HUES6 (cell line): ENCODE measurements around the gene MPP2.
"Not testable (repeated sequence)": the region's sequence is repeated elsewhere in the genome, so short reads cannot be mapped to it uniquely, and the experiment has no call there.

Source experiments
- H3K27ac ChIP-seq: 2 replicates; pipeline ENCODE4 v1.7.0; 2013; ENCODE audit warnings: low read depth, mild to moderate bottlenecking, low read length, inconsistent platforms
- H3K27me3 ChIP-seq: 2 replicates; pipeline ENCODE4 v1.6.1; 2013; ENCODE audit warnings: low read length; ENCODE audit not compliant: control insufficient read depth, insufficient read depth
- H3K36me3 ChIP-seq: 2 replicates; pipeline ENCODE4 v1.6.1; 2013; ENCODE audit warnings: low read length; ENCODE audit not compliant: control insufficient read depth, insufficient read depth
- H3K4me1 ChIP-seq: 2 replicates; pipeline ENCODE4 v1.6.1; 2013; ENCODE audit warnings: low read length; ENCODE audit not compliant: control insufficient read depth, insufficient read depth
- H3K4me3 ChIP-seq: 2 replicates; pipeline ENCODE4 v1.5.1; 2013; ENCODE audit warnings: low read depth, low read length
- H3K9ac ChIP-seq: one replicate; pipeline ENCODE4 v1.6.1; 2013; ENCODE audit warnings: mild to moderate bottlenecking, low read length
- H3K9me3 ChIP-seq: 2 replicates; pipeline ENCODE4 v1.6.1; 2013; ENCODE audit warnings: low read depth, low read length; ENCODE audit not compliant: control insufficient read depth, insufficient read depth

Gene MPP2

GRCh38 chr17:43873815-43874214, 33.5 kb downstream of the MPP2 start:
- peaks cover 2% of the 10 kb centered on the region for H3K4me1 ChIP-seq
- no peak overlapping the region for H3K9ac ChIP-seq
- H3K9me3 ChIP-seq, result no peaks in the 10 kb centered on the region
- no peak overlapping the region for H3K27ac ChIP-seq
- no peaks in the 10 kb centered on the region for H3K27me3 ChIP-seq
- H3K36me3 ChIP-seq, result peaks cover 5% of the 10 kb centered on the region; the same call in 1 of the 2 replicates
- no peak overlapping the region for H3K4me3 ChIP-seq

- H3K9me3 ChIP-seq, result no peaks in the 10 kb centered on the region
- no peak overlapping the region for H3K27ac ChIP-seq
- H3K36me3 ChIP-seq, result peaks cover 5% of the 10 kb centered on the region; the same call in 1 of the 2 replicates
- H3K4me1 ChIP-seq, result no peaks in the 10 kb centered on the region
- no peak overlapping the region for H3K4me3 ChIP-seq
- H3K9ac ChIP-seq, result no peak overlapping the region
- H3K27me3 ChIP-seq, result 0 out of 2 replicates have a peak, but pooled peaks cover 3% of the 10 kb centered on the region
Measured at GRCh38 chr17:43873091-43873490, 34.2 kb downstream of the MPP2 start.

- H3K9me3 ChIP-seq, result no peaks in the 10 kb centered on the region
- H3K4me1 ChIP-seq, result no peaks in the 10 kb centered on the region
- H3K9ac ChIP-seq, result no peak overlapping the region
- H3K4me3 ChIP-seq, result no peak overlapping the region
- no peak overlapping the region for H3K27ac ChIP-seq
- no peaks in the 10 kb centered on the region; the same call in 1 of the 2 replicates for H3K36me3 ChIP-seq
- 0 out of 2 replicates have a peak, but pooled peaks cover 3% of the 10 kb centered on the region for H3K27me3 ChIP-seq
Measured at GRCh38 chr17:43871946-43872690, 35.2 kb downstream of the MPP2 start.

GRCh38 chr17:43869031-43869430, 38.3 kb downstream of the MPP2 start:
- H3K9ac ChIP-seq, H3K9me3 ChIP-seq, H3K4me3 ChIP-seq, H3K4me1 ChIP-seq, H3K27me3 ChIP-seq, H3K27ac ChIP-seq, H3K36me3 ChIP-seq: not testable (repeated sequence)

GRCh38 chr17:43868226-43868994, 38.9 kb downstream of the MPP2 start:
- Histone ChIP-seq H3K36me3 (no peaks in the 10 kb centered on the region), H3K4me1 (no peaks in the 10 kb centered on the region), H3K27me3 (0 out of 2 replicates have a peak, but pooled peaks cover 3% of the 10 kb centered on the region), H3K27ac (no peak overlapping the region), H3K4me3 (no peak overlapping the region), H3K9me3 (no peaks in the 10 kb centered on the region), H3K9ac (no peak overlapping the region)

GRCh38 chr17:43864161-43864984, 43.0 kb downstream of the MPP2 start:
- Histone ChIP-seq H3K4me3 (no peak overlapping the region), H3K36me3 (no peaks in the 10 kb centered on the region), H3K27me3 (0 out of 2 replicates have a peak, but pooled peaks cover 3% of the 10 kb centered on the region), H3K27ac (no peak overlapping the region), H3K9ac (no peak overlapping the region), H3K9me3 (no peaks in the 10 kb centered on the region), H3K4me1 (no peaks in the 10 kb centered on the region)

GRCh38 chr17:43861960-43862359, 45.4 kb downstream of the MPP2 start:
- H3K4me1 ChIP-seq, result peaks cover 5% of the 10 kb centered on the region; the same call in 1 of the 2 replicates
- no peak overlapping the region for H3K4me3 ChIP-seq
- no peaks in the 10 kb centered on the region; the same call in 1 of the 2 replicates for H3K27me3 ChIP-seq
- H3K27ac ChIP-seq, result no peak overlapping the region
- no peaks in the 10 kb centered on the region for H3K36me3 ChIP-seq
- H3K9ac ChIP-seq, result no peak overlapping the region
- H3K9me3 ChIP-seq, result no peaks in the 10 kb centered on the region

GRCh38 chr17:43860927-43861622, 46.3 kb downstream of the MPP2 start:
- peaks cover 5% of the 10 kb centered on the region; the same call in 1 of the 2 replicates for H3K4me1 ChIP-seq
- H3K27ac ChIP-seq, result no peak overlapping the region

GRCh38 chr17:43860077-43860725, 47.1 kb downstream of the MPP2 start:
- Histone ChIP-seq H3K9me3 (no peaks in the 10 kb centered on the region), H3K9ac (no peak overlapping the region), H3K27me3 (no peaks in the 10 kb centered on the region; the same call in 1 of the 2 replicates), H3K4me1 (peaks cover 5% of the 10 kb centered on the region; the same call in 1 of the 2 replicates), H3K4me3 (no peak overlapping the region), H3K36me3 (no peaks in the 10 kb centered on the region), H3K27ac (no peak overlapping the region)

More at GRCh38 chr17:43860927-43861622, 46.3 kb downstream of the MPP2 start:
- H3K9ac ChIP-seq, result no peak overlapping the region
- H3K27me3 ChIP-seq, result no peaks in the 10 kb centered on the region; the same call in 1 of the 2 replicates
- no peak overlapping the region for H3K4me3 ChIP-seq
- no peaks in the 10 kb centered on the region for H3K36me3 ChIP-seq
- H3K9me3 ChIP-seq, result no peaks in the 10 kb centered on the region
